PC-3 (cell line): ENCODE results near the gene DNAJC1. TPM values are rescaled to one million over a fixed set of nuclear protein-coding genes. Genes with fewer than 3 reads are reported as not detected.
A peak's percentile ranks its signal among the peaks of the same experiment; 100 is the strongest.

Source experiments
- ATAC-seq: fragments of 200-7000 bp; cut with Tn5 transposase; 2 replicates; pipeline ENCODE4 v1.9.1; 2020; ENCODE audit warnings: mild to moderate bottlenecking, moderate library complexity
- BruUV-seq: library from RNA; stranded (reverse); fragments of 400-500 nt; replicated peaks from 2 replicates; lab custom pipeline; 2021; lab: Mats Ljungman, UMichigan
- CTCF ChIA-PET: fragments of 300-600 bp; sonication (Branson Sonifier 250); formaldehyde crosslinking; loops from one replicate; lab custom pipeline; 2022; ENCODE audit warnings: antibody characterized with exemption; lab: Charles Lee
- POLR2A ChIA-PET: fragments of 300-600 bp; sonication (Branson Sonifier 250); formaldehyde crosslinking; loops from one replicate; lab custom pipeline; 2022; ENCODE audit warnings: antibody characterized with exemption; ENCODE audit not compliant: unreplicated experiment; lab: Charles Lee
- DNase-seq: peaks from one replicate; pipeline ENCODE4 v3.0.0-alpha.2; 2015
- H2AFZ ChIP-seq: fragments of 300-600 bp; sonication (generic); 2 replicates; pipeline ENCODE4 v1.6.0; 2016; ENCODE audit warnings: antibody characterized with exemption, low read length
- H3F3A ChIP-seq: fragments of 300-600 bp; sonication (generic); one replicate; pipeline ENCODE4 v1.6.0; 2017; ENCODE audit warnings: antibody characterized with exemption, low read length, control low read depth, mild to moderate bottlenecking; ENCODE audit not compliant: unreplicated experiment
- H3K27ac ChIP-seq: fragments of 300-600 bp; sonication (generic); 2 replicates; pipeline ENCODE4 v1.5.1; 2016; ENCODE audit warnings: mild to moderate bottlenecking, low read length
- H3K27me3 ChIP-seq: fragments of 300-600 bp; sonication (generic); 2 replicates; pipeline ENCODE4 v1.6.1; 2016; ENCODE audit warnings: low read length, mixed read lengths
- H3K36me3 ChIP-seq: fragments of 300-600 bp; sonication (generic); 2 replicates; pipeline ENCODE4 v1.6.1; 2016; ENCODE audit warnings: low read depth, mixed run types, low read length, mixed read lengths
- H3K4me1 ChIP-seq: fragments of 300-600 bp; sonication (generic); 2 replicates; pipeline ENCODE4 v1.5.1; 2016; ENCODE audit warnings: low read length; ENCODE audit not compliant: insufficient read depth
- H3K4me2 ChIP-seq: fragments of 300-600 bp; sonication (generic); 2 replicates; pipeline ENCODE4 v1.6.0; 2016; ENCODE audit warnings: low read length
- H3K4me3 ChIP-seq: fragments of 300-600 bp; sonication (generic); 2 replicates; pipeline ENCODE4 v1.5.1; 2016; ENCODE audit warnings: mild to moderate bottlenecking, low read length, mixed read lengths
- H3K79me2 ChIP-seq: fragments of 300-600 bp; sonication (generic); 2 replicates; pipeline ENCODE4 v1.6.1; 2017; ENCODE audit warnings: low read length, mixed read lengths
- H3K9ac ChIP-seq: fragments of 300-600 bp; sonication (generic); 2 replicates; pipeline ENCODE4 v1.6.0; 2016; ENCODE audit warnings: mild to moderate bottlenecking, low read length
- H3K9me2 ChIP-seq: fragments of 300-600 bp; sonication (generic); replicated peaks from 2 replicates; pipeline ENCODE4 v1.6.1; 2016; ENCODE audit warnings: mixed run types, low read length, mixed read lengths
- H3K9me3 ChIP-seq: fragments of 300-600 bp; sonication (generic); 2 replicates; pipeline ENCODE4 v1.6.1; 2016; ENCODE audit warnings: low read length, mixed read lengths
- H4K20me1 ChIP-seq: fragments of 300-600 bp; sonication (generic); 2 replicates; pipeline ENCODE4 v1.6.1; 2016; ENCODE audit warnings: low read length, mixed read lengths
- EZH2 ChIP-seq: fragments of 300-600 bp; sonication (generic); IDR thresholded peaks from one replicate; pipeline ENCODE4 v1.6.1; 2017; ENCODE audit warnings: antibody characterized with exemption, mild to moderate bottlenecking, low read length; ENCODE audit not compliant: unreplicated experiment
- EZH2phosphoT487 ChIP-seq: fragments of 300-600 bp; sonication (generic); IDR thresholded peaks from 2 replicates; pipeline ENCODE4 v1.6.1; 2018; ENCODE audit warnings: mild to moderate bottlenecking, antibody characterized with exemption, low read length, borderline replicate concordance
- intact Hi-C: fragments of 100-400 bp; cut with micrococcal nuclease; formaldehyde crosslinking; loops from 2 replicates; pipeline ENCODE4 v1.9.0; 2023
- total RNA-seq: library from RNA; depleted of rRNA; stranded (reverse); fragments of >200 nt; gene quantifications from 2 replicates; pipeline ENCODE4 v1.2.3, GENCODE V29; 2014
- TF ChIP-seq, protein P1 (sequence below): fragments of 300-600 bp; sonication (generic); conservative IDR thresholded peaks from 2 replicates; pipeline ENCODE4 v1.5.1; 2017; ENCODE audit warnings: antibody characterized with exemption, low read depth, mild to moderate bottlenecking, low read length

The DNAJC1 gene
- total RNA-seq, 1 experiment from 2014 or later, result 53.4 TPM

DNA sequence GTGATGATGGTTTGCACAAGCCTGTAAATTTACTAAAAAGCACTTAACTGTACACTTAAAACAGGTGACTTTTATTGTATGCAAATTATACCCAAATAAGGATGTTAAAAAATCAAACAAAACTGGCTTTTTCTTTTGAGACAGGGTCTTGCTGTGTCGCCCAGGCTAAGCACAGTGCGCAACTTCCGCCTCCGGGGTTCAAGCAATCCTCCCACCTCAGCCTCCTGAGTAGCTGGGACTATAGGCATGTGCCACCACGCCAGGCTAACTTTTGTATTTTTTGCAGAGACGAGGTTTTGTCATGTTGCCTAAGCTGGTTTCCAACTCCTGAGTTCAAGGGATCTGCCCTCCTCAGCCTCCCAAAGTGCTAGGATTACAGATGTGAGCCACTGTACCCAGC is 77.7 kb downstream of the DNAJC1 start:
- ATAC-seq (no peak), DNase-seq (no peak)
- no peaks in the 10 kb centered on the region for H3K36me3 ChIP-seq
- H4K20me1 ChIP-seq, result peaks cover 3% of the 10 kb centered on the region; the same call in 1 of the 2 replicates
- H2AFZ ChIP-seq, result no peak overlapping the region
- H3F3A ChIP-seq, result no peaks in the 10 kb centered on the region
- H3K27ac ChIP-seq, result no peak overlapping the region
- H3K9ac ChIP-seq, result no peak overlapping the region
- H3K9me3 ChIP-seq, result no peaks in the 10 kb centered on the region
- TF ChIP-seq, protein P1, sequence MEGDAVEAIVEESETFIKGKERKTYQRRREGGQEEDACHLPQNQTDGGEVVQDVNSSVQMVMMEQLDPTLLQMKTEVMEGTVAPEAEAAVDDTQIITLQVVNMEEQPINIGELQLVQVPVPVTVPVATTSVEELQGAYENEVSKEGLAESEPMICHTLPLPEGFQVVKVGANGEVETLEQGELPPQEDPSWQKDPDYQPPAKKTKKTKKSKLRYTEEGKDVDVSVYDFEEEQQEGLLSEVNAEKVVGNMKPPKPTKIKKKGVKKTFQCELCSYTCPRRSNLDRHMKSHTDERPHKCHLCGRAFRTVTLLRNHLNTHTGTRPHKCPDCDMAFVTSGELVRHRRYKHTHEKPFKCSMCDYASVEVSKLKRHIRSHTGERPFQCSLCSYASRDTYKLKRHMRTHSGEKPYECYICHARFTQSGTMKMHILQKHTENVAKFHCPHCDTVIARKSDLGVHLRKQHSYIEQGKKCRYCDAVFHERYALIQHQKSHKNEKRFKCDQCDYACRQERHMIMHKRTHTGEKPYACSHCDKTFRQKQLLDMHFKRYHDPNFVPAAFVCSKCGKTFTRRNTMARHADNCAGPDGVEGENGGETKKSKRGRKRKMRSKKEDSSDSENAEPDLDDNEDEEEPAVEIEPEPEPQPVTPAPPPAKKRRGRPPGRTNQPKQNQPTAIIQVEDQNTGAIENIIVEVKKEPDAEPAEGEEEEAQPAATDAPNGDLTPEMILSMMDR, result no peak
- TF ChIP-seq EZH2phosphoT487 (no peak), EZH2 (no peak)
- BruUV-seq, result no TSS peak
- no peak overlapping the region for H3K4me3 ChIP-seq
- intact Hi-C loops, result no loop called here
- ChIA-PET CTCF (no interaction called here), POLR2A (no interaction called here)
- peaks cover 29% of the 10 kb centered on the region for H3K79me2 ChIP-seq
- no peak overlapping the region for H3K4me2 ChIP-seq
- no peaks in the 10 kb centered on the region for H3K9me2 ChIP-seq
- H3K4me1 ChIP-seq, result peaks cover 22% of the 10 kb centered on the region
- no peaks in the 10 kb centered on the region for H3K27me3 ChIP-seq

DNA sequence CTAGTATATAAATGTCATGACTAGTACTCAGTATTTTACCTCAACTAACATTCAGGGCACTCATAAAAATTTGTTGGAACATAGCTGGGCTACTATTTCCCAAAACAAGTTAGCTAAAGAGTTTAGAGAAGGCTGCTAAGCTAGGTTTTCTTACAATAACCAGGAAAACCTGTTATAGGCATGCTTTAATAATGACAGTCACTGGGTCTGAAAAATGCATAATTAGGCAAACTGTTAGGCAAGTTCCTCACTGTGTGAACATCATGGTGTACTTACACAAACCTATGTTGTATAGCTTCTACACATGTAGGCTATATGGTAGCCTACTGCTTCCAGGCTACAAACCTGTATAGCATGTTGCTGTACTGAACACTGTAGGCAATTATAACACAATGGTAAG is 79.0 kb downstream of the DNAJC1 start:
- ATAC-seq (no peak), DNase-seq (no peak)
- H3F3A ChIP-seq, result no peaks in the 10 kb centered on the region
- H3K9me3 ChIP-seq, result no peaks in the 10 kb centered on the region
- CTCF ChIA-PET, result no interaction called here
- H3K79me2 ChIP-seq, result peaks cover 17% of the 10 kb centered on the region; the same call in 1 of the 2 replicates
- intact Hi-C loops, result no loop called here
- H3K36me3 ChIP-seq, result no peaks in the 10 kb centered on the region; the same call in 1 of the 2 replicates
- peaks cover 24% of the 10 kb centered on the region for H3K4me1 ChIP-seq
- no TSS peak for BruUV-seq
- POLR2A ChIA-PET, result no interaction called here
- H3K4me2 ChIP-seq, result no peak overlapping the region
- H2AFZ ChIP-seq, result no peak overlapping the region
- H3K27me3 ChIP-seq, result no peaks in the 10 kb centered on the region
- no peak overlapping the region for H3K9ac ChIP-seq
- H3K9me2 ChIP-seq, result no peaks in the 10 kb centered on the region
- H3K27ac ChIP-seq, result no peak overlapping the region
- no peak overlapping the region for H3K4me3 ChIP-seq
- TF ChIP-seq, protein P1, result no peak
- TF ChIP-seq EZH2 (no peak), EZH2phosphoT487 (no peak)
- H4K20me1 ChIP-seq, result peaks cover 3% of the 10 kb centered on the region; the same call in 1 of the 2 replicates

DNA sequence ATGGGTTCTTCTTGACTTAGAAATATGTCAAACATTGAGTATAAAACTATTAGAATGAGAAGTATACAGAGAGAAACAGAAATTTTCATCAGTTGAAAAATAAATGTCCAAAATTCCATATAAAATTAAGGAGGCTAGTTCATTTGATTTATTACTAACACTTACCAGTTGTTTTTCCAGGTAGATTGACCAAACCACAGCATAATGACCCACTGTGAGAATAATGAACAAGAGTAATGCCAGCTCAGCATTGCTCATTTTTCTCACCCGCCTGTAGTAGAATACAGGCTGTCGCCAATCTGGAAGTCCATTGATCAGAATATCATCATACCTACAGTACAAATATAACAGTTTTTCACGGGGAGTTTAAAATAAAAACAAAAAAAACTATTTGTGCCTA is 82.9 kb downstream of the DNAJC1 start:
- intact Hi-C loops, result no loop called here
- POLR2A ChIA-PET, result interaction anchor here (0.5 kb wide), 1 partner anchor 12 kb away, joined by 6 read pairs; no protein-coding TSS in a partner anchor

More for the DNA sequence above, 82.9 kb downstream of the DNAJC1 start:
- H3F3A ChIP-seq, result no peaks in the 10 kb centered on the region
- H3K9me2 ChIP-seq, result no peaks in the 10 kb centered on the region
- no peak overlapping the region for H3K9ac ChIP-seq
- no TSS peak for BruUV-seq
- H3K4me2 ChIP-seq, result no peak overlapping the region
- 0 out of 2 replicates have a peak, but pooled peaks cover 4% of the 10 kb centered on the region for H3K79me2 ChIP-seq
- H3K27ac ChIP-seq, result no peak overlapping the region
- no peaks in the 10 kb centered on the region; the same call in 1 of the 2 replicates for H3K36me3 ChIP-seq
- no peak for ATAC-seq
- H2AFZ ChIP-seq, result no peak overlapping the region
- H3K9me3 ChIP-seq, result no peaks in the 10 kb centered on the region
- no peak overlapping the region for H3K4me3 ChIP-seq
- CTCF ChIA-PET, result no interaction called here
- 0 out of 2 replicates have a peak, but pooled peaks cover 5% of the 10 kb centered on the region for H3K4me1 ChIP-seq
- H4K20me1 ChIP-seq, result no peaks in the 10 kb centered on the region
- no peaks in the 10 kb centered on the region for H3K27me3 ChIP-seq
- TF ChIP-seq EZH2, result no peak
- TF ChIP-seq EZH2phosphoT487, result no peak
- TF ChIP-seq, protein P1, result no peak
- DNase-seq, result peak; percentile 9
